Esophagus mucosa (tissue), 1 donor: ENCODE data around the gene ZNFX1. TPM values are rescaled to one million over a fixed set of nuclear protein-coding genes. Genes with fewer than 3 reads are reported as not detected.

ENCODE experiments used
- ATAC-seq: fragments of 200-7000 bp; cut with Tn5 transposase; one replicate; pipeline ENCODE4 v1.9.1; 2020
- total RNA-seq: library from RNA; stranded (reverse); gene quantifications from one replicate; pipeline ENCODE4 v1.2.4, GENCODE V29; 2023
- donor health status: DM: yes; HTN: yes; CAD: no.

Gene ZNFX1
- total RNA-seq, 1 donor from 2014 or later = 10.7 TPM

DNA sequence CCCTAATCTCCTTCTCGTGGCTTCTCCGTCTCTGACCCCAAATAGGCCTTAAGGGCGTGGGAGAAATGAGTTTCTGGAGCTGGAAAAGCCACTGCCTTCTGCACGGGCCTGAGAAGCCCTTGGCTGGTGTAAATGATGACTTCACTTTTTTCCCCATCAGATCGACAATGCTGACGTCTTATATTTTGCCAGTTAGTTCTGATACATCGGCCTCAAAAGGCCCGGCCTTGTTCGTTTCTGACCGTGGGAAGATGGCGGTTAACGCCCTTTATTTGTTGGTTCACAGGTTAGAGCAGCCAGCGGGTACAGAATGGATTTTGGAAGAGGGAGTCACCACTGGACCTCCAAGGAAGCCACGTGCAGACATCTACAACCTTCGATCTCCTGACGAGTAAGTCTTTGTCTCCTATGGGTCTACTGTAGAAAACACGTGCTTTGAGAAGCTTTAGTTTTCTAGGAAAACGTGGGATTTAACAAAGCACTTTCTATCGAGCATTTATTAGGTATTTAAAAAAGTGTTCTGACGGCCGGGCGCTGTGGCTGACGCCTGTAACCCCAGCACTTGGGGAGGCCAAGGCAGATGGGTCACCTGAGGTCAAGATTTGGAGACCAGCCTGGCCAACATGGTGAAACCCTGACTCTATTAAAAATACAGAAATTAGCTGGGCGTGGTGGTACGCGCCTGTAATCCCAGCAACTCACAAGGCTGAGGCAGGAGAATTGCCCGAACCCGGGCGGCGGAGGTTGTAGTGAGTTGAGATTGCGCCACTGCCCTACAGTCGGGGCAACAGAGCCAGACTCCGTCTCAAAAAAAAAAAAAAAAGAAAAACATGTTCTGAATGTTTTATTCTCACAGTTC lies 1.2 kb upstream of the ZNFX1 start:
- ATAC-seq = no peak

DNA sequence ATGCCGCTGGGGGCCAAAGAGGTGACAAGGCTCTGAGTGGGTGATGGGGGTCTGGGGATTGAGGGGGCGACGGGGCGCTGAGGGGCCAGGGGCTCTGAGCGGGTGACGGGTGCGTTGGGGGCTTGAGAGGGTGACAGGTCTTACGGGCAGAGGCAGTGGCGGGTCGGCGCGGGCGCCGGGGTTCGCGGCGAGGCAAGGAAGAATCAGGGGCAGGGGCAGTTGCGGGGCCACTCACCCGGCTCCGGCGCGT lies 146 bp downstream of the ZNFX1 start:
- ATAC-seq = no peak

- peak; percentile 7 for ATAC-seq
These were observed 684 bp downstream of the ZNFX1 start for GRCh38 chr20:49276961-49277785.

GRCh38 chr20:49276161-49276960 lies 1.5 kb downstream of the ZNFX1 start:
- ATAC-seq = no peak

DNA sequence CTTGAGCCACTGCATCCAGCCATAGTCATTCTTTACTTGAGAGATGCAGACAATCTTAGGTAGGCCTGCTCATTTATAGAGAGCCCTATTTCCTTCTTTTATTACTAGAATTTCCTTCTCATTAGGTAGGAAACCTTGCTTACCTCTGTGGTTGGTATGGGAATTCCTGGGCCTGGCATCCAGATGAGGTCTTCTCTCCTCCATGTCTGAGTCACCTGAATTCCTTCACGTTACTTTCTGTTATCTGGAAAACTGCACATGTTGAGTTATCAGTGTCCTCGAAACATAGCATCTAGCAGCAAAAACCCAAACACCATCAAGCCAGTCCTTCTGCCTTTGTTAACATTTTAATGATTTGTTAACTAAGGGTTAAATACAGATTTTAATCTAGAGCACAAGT lies 2.2 kb downstream of the ZNFX1 start:
- no peak for ATAC-seq

- no peak for ATAC-seq
These were observed 2.6 kb downstream of the ZNFX1 start for GRCh38 chr20:49275216-49275615.

DNA sequence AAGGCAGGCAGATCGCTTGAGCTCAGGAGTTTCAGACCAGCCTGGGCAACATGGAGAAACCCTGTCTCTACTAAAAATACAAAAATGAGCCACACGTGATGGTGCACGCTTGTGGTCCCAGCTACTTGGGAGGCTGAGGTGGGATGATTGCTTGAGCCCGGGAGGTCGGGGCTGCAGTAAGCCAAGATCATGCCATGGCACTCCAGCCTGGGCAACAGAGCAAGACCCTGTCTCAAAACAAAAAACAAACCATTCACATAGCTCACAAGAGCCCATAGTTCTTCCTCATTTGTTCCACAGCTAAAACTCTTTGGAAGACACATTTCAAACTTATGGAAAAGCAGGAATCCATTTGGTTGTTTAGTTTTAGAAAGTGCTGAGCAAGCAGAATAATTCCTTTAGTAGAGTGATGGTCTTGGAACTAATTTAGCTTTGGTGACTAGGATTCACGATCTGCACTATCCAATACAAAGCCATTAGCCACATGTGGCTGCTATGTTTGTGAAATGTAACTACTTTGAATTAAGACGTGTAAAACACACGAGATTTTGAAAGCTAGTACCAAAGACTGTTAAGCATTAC lies 4.1 kb downstream of the ZNFX1 start:
- no peak for ATAC-seq

DNA sequence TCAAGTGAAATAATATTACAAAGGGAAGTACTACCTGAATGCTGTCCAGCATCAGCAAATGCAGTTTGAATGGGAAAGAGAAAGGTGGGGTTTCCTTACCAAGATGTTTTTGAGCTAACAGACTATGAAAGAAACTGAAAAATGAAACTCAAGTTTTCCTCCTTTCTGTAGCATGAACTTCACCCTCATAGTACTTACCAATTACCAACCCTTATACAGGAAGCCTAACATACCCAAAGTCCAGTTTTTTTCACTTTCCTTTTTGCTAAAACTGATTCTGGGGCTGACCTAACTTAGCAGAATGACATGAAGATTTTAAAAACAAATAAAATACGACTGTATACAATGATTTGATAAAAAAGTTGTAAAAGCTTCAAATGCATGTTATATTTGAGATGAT lies 5.2 kb downstream of the ZNFX1 start:
- ATAC-seq = no peak

DNA sequence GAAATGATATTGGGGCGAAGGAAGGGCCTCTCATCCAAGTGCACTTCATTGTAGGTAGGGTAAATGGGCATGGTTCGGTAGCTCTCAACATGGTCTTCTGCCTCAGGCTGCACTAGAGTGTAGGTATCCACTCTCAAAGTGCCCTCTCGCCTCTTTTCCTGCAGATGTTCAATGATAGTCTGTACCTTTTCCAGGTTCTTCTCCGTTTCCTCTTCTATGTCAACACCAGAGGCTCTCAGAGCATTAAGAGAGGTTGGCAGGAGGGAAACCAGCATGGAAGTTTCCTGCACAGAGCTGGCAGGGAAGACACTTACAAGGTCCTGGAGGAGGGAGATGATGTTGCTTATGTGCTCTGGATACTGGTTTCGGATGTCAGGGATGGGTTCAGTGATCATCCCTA lies 7.1 kb downstream of the ZNFX1 start:
- no peak for ATAC-seq

DNA sequence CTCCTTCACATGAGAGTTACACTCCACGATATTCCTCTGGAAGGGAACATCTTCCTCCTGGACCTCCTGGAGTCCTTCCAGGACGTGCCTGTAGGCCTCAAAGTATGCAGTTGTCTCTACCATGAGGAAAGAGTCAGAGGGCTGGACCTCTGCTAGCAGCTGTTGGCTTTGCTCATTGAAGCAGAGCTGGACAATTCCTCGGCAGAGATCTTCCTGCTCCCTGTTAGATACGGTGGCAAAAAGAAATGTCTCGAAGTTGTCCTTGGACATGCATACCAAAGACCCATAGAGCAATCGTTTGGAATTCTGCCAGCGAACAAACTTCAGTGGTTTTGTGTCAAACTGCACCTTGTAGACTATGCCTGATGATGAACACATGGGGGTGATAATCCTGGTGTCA lies 7.7 kb downstream of the ZNFX1 start:
- no peak for ATAC-seq

DNA sequence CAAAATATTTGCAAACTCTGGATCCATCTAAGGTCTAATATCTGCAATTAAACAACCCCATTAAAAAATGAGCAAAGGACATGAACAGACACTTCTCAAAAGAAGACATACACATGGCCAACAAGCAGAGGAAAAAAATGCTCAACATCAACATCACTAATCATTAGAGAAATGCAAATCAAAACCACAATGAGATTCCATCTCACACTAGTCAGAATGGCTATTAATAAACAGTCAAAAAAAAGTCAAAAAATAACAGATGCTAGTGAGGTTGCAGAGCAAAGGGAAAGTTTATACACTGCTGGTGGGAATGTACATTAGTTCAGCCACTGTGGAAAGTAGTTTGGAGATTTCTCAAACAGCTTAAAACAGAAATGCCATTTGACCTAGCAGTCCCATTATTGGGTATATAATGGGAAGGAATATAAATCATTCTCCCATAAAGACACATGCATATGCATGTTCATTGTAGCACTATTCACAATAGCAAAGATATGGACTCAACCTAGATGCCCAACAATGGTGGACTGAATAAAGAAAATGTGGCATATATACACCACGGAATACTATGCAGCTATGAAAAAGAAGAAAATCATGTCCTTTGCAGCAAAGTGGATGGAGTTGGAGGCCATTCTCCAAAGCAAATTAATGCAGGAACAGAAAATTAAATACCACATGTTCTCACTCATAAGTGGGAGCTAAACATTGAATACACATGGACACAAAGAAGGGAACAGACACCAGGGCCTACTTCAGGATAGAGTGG lies 9.1 kb downstream of the ZNFX1 start:
- ATAC-seq = no peak

GRCh38 chr20:49267327-49267726 lies 10.5 kb downstream of the ZNFX1 start:
- no peak for ATAC-seq

- no peak for ATAC-seq
These were observed 15.4 kb downstream of the ZNFX1 start for GRCh38 chr20:49262444-49262843.

DNA sequence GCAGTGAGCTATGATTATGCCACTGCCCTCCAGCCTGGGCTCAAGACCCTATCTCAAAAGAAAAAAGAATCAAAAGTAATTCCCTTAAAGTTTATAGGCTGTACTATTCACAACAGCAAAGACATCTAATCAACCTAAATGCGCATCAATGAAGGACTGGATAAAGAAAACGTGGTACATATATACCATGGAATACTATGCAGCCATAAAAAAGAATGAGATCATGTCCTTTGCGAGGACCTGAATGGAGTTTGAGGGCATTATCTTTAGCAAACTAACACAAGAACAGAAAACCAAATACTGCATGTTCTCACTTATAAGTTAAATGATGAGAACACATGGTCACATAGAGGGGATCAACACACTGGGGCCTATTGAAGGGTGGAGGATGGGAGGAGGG lies 16.7 kb downstream of the ZNFX1 start:
- ATAC-seq = no peak

DNA sequence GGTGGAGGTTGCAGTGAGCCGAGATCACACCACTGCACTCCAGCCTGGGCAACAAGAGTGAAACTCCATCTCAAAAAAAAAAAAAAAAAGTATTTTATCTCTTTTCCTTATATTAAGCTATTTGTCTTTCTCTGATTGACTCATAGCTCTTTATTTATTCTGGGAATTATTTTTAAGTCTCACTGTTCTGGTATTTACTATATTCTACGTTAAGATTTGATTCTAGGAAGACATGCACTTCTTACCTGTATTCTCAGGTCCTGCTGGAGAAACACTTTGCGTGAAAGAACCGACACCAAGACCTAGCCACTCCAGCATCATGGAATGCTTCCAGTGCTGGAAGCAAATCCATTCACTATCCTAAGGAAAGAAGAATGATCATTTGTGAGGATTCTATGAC lies 17.6 kb downstream of the ZNFX1 start:
- no peak for ATAC-seq

- no peak for ATAC-seq
These were observed 18.1 kb downstream of the ZNFX1 start for GRCh38 chr20:49259799-49260198.

GRCh38 chr20:49259284-49259683 lies 18.6 kb downstream of the ZNFX1 start:
- ATAC-seq = no peak

- ATAC-seq = no peak
These were observed 21.6 kb downstream of the ZNFX1 start for GRCh38 chr20:49256261-49256660.

- no peak for ATAC-seq
These were observed 25.1 kb downstream of the ZNFX1 start for GRCh38 chr20:49252556-49253350.

DNA sequence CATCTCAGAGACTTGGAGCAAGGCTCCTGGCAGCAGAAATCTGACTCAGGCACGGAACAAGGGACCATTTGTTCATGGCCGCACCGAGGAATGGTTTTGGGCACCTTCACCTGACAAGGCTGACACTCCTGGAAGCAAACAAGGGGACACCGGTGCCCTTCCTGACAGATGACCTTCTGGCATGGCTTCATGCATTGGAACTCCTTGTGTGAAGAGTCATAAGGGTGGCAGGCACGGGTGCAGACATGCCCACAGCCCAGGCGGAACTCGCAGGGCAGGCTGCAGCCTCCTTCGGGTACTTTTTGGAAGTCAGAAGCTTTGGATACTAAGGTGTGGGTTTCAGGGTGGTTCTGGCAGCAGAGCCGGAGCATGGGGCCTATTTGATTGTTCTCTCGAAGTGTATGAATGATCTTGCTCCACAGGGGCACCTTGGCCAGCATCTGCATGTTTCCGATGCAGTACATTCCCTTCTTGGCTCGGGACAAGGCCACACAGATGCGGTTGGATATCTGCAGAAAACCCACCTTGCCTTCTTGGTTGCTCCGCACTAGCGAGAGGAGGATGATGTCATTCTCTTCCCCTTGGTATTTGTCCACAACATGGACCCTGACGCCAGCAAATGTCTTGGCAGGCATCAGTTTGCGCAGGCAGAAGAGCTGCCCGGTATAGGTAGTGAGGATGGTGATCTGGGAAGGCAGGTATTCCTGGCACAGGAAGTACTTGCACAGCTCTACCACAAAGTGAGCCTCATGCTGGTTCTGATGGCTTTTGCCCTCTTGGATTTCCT lies 28.8 kb downstream of the ZNFX1 start:
- ATAC-seq = peak; percentile 79
